Non-pigmented ciliary epithelial cell (primary cell): ENCODE results near the gene GTF2H1.
"Not testable (repeated sequence)": the region's sequence is repeated elsewhere in the genome, so short reads cannot be mapped to it uniquely, and the experiment has no call there.

Source experiments
- DNase-seq: peaks from one replicate; pipeline ENCODE4 v3.0.0-alpha.2; 2010; ENCODE audit warnings: low read depth

GTF2H1 gene

DNA sequence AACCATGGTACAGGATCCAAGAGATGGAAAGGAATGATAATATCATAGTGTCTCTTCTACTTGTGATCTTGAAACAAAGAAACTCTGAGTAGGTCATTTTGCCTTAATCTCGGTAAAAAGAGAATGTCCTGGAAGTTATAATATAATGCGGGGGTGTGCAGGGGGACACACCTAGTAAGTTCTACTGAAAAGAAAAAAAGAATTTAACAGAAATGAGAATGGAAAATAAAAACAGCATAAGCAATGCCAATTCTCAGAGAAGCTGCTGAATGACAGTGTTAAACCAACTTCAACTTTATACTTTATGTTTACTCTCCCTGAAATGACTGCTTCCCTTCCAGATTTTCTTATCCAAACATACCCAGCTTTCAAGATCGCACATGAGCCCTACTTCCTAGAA, 2.5 kb upstream of the GTF2H1 start:
- no peak for DNase-seq

DNA sequence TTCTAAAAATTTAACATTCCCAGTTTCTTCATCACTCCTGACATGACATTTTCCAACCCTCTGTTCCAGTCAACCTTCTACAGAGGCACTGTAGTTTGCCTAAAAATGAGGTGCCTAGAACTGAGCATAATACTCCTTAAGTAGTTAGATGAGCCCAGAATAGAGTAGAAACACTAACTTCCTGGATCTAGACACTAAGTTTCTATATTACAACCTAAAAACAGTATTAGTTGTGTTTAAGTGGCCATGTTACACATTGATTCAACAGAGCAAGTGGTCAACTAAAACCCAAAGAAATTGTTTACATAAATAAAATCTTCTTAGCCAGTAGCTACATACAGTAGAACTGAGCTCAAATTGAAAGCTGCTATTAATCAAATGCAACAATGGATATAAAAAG, 1.8 kb upstream of the GTF2H1 start:
- DNase-seq = no peak

DNA sequence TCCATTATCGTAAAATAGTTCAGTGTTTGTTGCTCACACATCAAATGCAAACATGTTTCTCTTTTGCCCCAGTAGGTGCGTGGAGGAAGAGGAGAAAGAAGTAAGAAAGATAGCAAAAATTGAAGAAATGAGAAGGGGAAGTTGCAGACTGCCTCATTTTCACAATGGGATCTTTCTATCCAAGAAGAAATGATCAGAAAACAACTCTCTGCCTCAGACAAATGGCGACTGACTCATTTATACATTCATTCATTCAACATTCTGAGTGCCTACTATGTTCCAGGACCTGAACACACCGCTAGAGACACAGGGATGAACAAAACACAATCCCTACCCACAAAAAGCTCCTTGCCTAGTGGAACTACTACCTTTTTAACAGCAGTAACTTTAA, 794 bp upstream of the GTF2H1 start:
- no peak for DNase-seq

DNA sequence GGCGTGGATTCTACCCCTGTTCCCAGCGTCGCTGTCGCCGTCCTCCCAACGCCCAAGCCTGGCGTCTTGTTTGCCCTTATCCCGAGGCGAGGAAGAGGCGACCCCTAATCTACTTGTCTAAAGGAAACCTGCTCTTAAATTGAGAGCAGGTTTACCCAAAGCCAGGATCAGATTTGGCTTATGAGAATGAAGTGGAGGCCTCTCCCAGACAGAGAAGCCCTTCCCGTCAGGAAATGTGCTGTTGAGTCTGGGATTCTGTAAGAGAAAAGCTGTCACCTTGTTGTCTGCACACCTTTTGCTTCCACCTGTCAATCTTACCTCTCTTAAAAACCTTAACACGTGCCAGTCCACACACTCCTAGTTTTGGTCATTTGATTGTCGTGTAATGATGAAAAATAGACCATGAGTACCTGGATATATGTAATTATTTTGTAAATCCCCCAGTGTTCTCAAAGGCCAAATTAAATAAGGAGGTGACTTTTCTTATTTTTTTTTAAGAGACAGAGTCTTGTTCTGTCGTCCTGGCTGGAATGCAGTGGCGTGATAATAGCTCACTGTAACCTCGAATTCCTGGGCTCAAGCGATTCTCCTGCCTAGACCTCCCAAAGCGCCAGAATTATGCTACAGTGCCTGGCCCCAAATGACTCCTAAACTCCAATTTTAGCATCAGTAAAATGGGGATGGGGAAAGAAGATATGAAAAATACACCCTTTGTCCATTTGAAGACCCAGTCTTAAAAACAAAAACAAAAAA, 627 bp downstream of the GTF2H1 start:
- DNase-seq = no peak

GRCh38 chr11:18323881-18324280, 1.5 kb downstream of the GTF2H1 start:
- not testable (repeated sequence) for DNase-seq

DNA sequence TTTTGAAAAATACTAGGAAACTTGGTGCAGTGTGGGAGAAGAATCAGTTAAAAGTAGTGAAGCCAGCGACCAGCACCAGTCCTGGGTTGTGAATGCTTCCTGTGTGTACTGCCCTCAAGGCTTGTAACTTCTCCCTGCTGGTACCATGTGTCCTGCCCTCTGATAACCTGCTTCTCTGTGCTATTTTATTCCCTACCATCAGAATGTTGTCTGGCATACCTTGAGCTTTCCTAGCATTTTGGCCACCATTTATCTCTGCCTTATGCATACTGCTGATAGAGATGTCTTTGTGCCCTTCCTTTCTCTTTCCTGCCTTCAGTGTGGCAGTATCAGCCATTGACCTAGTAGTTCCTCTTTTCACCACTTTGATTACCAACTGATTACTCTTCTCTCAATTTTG, 2.0 kb downstream of the GTF2H1 start:
- DNase-seq = no peak

GRCh38 chr11:18329196-18329870, 7.0 kb downstream of the GTF2H1 start:
- no peak for DNase-seq

- no peak for DNase-seq
Observed at GRCh38 chr11:18330921-18331320, 8.6 kb downstream of the GTF2H1 start.

DNA sequence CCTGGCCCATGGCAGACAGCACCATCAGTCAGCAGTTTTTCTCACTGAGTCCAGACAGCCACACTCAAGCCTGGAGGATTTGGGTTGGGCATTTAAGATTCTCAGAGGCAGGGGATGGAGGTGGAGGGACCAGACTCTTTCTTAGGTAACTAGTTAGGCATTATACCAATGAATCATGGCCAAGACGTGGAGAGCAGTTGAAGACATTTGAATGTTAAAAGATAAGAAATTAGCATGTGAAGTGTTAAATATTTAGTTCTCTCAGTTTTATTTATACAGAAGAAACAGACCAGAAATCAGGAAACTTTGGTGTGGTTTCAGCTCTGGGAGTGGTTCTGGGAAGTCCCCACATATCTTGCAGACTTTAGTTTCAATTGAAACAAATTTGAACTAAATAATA, 9.9 kb downstream of the GTF2H1 start:
- no peak for DNase-seq

- DNase-seq = no peak
Observed at GRCh38 chr11:18332891-18333290, 10.5 kb downstream of the GTF2H1 start.

- peak; percentile 49 for DNase-seq
Observed at GRCh38 chr11:18347471-18348125, 25.2 kb downstream of the GTF2H1 start.

DNA sequence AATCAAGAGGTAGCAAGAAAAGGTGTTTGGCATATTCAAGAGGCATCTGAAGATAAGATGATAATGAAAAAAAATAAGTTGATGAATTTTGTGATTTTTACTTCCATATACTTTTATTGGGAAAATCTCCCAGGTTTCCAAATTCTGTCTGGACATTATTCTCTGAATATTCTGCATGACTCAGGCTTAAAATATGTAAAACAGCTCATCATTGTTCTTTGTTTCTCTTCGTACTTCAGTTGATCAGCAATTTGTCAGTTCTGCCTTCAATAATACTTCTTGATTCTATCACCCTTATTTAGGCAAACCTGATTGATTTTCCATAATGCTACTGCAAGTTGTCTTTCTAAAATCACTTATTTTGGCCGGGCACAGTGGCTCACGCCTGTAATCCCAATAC, 30.2 kb downstream of the GTF2H1 start:
- DNase-seq = no peak

DNA sequence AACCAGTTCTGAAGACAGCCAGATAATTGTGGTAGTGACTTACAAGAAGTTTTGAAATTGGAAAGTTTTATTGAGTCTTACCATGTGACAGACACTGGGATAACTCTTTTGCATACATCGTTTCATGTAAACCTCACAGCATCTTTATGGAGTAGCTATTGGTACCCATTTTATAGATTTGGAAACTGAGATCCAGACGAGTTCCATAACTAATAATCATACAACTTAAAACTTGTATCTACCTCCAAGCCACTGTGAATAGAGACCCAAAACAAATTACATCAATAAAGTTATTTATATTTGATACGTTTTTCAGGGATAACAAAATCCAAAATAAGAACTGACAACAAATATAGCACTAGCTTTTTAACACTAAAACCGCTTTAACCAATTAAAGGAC, 36.3 kb downstream of the GTF2H1 start:
- no peak for DNase-seq

GRCh38 chr11:18361154-18361553, 38.8 kb downstream of the GTF2H1 start:
- DNase-seq = no peak

- DNase-seq = no peak
Observed at GRCh38 chr11:18364495-18365073, 42.2 kb downstream of the GTF2H1 start.

GRCh38 chr11:18365741-18366140, 43.4 kb downstream of the GTF2H1 start:
- DNase-seq = no peak

GRCh38 chr11:18366286-18366685, 43.9 kb downstream of the GTF2H1 start:
- no peak for DNase-seq

- DNase-seq = no peak
Observed at GRCh38 chr11:18367431-18367830, 45.1 kb downstream of the GTF2H1 start.

DNA sequence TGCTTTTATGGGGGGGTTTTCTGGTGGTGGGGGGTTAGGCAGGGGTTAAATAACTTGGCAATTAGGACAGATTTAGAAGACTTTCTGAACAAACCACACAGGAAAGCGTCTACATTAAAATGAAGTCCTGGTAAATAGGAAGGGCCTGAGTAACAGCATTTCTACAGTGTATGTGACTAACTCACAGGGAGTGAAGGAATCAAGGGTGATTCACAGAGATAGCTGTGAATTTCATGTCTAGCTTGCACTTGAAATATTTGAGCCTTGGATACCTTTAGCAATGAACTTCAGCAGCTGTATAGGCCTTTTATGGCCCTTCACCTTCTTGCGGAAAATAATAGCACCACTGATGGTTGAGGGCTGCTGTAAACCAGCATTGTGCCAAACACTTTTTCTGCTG, 45.9 kb downstream of the GTF2H1 start:
- no peak for DNase-seq

DNA sequence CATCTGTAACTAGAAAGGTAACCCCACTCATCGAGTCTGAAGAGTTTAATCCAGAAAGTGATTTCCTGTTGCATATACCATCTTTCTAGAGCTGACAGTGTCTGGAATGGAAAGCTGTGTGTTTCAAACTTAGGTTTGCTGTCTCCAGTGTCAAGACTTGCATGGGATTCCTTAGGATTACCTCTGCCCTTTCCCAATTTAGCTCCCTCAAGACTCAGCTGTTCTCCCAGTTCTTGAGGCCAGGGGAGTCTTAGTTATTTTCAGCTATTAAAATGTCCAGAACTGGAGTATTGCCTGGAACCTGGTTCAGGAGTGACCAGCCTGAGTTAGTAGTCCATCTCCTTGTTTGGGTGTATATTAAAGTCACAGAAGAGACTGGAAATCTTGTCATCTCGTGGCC, 47.0 kb downstream of the GTF2H1 start:
- no peak for DNase-seq

DNA sequence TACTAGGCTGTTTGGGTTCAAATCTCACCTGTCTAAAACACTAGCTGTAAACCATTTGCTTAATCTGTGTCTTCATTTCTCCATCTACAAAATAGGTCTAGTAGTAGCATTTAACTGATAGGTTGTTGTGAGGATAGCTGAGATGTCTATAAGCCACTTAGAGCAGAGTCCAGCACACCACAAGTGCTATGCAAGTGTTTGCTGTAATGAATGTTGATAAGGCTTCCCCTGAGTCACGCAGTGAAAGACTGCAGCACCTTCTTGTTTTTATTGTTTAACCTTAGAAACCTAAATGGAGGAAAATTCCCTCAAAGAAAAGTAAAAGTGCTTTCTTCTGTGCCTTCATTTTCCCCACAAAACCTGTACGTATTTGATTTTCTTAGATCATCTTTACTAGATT, 48.9 kb downstream of the GTF2H1 start:
- no peak for DNase-seq

DNA sequence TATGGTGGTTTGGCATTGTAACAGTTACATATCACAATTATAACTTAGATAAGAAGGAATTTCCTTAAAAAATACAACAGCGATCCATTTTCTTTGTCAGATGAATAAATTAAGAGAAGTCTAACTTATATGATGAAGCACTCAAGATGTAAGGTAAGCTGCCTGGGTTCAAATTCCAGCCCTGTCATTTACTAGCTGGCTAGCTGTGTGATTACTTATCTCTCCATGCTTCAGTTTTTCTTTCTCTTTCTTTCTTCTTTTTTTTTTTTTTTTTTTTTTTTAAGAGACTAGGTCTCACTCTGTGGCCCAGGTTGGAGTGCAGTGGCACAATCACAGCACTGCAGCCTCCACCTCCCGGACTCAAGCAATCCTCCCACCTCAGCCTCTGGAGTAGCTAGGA, 49.8 kb downstream of the GTF2H1 start:
- DNase-seq = no peak

DNA sequence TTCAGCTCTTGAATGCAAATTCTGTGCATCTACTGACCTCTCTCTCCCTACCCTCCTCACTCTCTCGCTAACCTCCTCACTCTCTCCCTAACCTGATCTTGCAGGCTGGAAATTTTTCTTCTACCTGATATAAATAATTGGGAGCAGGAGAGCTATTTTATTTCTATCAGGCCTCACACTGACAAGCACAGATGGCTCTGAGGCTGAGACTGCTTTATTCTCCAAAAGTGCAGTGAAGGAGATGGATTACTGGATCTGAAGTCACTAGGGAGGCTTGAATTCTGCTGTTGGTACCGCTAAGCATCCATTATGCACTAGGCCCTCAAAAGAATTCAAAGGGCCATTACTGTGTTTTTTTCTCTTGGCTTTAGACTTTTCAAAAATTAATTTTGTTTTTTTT, 52.6 kb downstream of the GTF2H1 start:
- DNase-seq = no peak
